HG02981 (cell line): Measurements from ENCODE around the gene MUC4.
"Not testable (repeated sequence)": the region's sequence is repeated elsewhere in the genome, so short reads cannot be mapped to it uniquely, and the experiment has no call there.

ENCODE experiments used
- ATAC-seq: cut with Tn5 transposase; IDR thresholded peaks from one replicate; pipeline ENCODE4 v1.9.1; 2021; ENCODE audit warnings: mild to moderate bottlenecking, moderate library complexity; ENCODE audit not compliant: unreplicated experiment

Gene MUC4

GRCh38 chr3:195839260-195840010 is 27.7 kb upstream of the MUC4 start:
- ATAC-seq, result no peak

GRCh38 chr3:195838714-195839113 is 27.0 kb upstream of the MUC4 start:
- no peak for ATAC-seq

GRCh38 chr3:195836476-195837135 is 24.9 kb upstream of the MUC4 start:
- no peak for ATAC-seq

- no peak for ATAC-seq
These were observed 24.1 kb upstream of the MUC4 start for GRCh38 chr3:195835791-195836190.

- ATAC-seq, result no peak
These were observed 23.2 kb upstream of the MUC4 start for GRCh38 chr3:195834675-195835583.

GRCh38 chr3:195829897-195830254 is 18.1 kb upstream of the MUC4 start:
- ATAC-seq, result no peak

- no peak for ATAC-seq
These were observed 17.0 kb upstream of the MUC4 start for GRCh38 chr3:195828762-195829161.

- no peak for ATAC-seq
These were observed 14.4 kb upstream of the MUC4 start for GRCh38 chr3:195825857-195826804.

- ATAC-seq, result no peak
These were observed 13.5 kb upstream of the MUC4 start for GRCh38 chr3:195825191-195825588.

- not testable (repeated sequence) for ATAC-seq
These were observed 12.9 kb upstream of the MUC4 start for GRCh38 chr3:195824425-195825190.

- no peak for ATAC-seq
These were observed 12.3 kb upstream of the MUC4 start for GRCh38 chr3:195823999-195824398.

GRCh38 chr3:195823280-195823679 is 11.6 kb upstream of the MUC4 start:
- ATAC-seq, result no peak

- no peak for ATAC-seq
These were observed 10.5 kb upstream of the MUC4 start for GRCh38 chr3:195822131-195822696.

- no peak for ATAC-seq
These were observed 9.8 kb upstream of the MUC4 start for GRCh38 chr3:195821403-195822130.

- no peak for ATAC-seq
These were observed 9.2 kb upstream of the MUC4 start for GRCh38 chr3:195820901-195821300.

GRCh38 chr3:195820186-195820585 is 8.5 kb upstream of the MUC4 start:
- no peak for ATAC-seq

GRCh38 chr3:195818301-195818700 is 6.6 kb upstream of the MUC4 start:
- ATAC-seq, result no peak

- no peak for ATAC-seq
These were observed 5.9 kb upstream of the MUC4 start for GRCh38 chr3:195817578-195818135.
